SK-N-SH (cell line): ENCODE measurements around the gene LARGE2. TPM values are rescaled to one million over a fixed set of nuclear protein-coding genes. Genes with fewer than 3 reads are reported as not detected.

Experiments used
- CTCF ChIA-PET: fragments of 300-600, 350-600 bp; formaldehyde crosslinking; extraction: SDS; loops from one replicate; lab custom pipeline; 2021; lab: Yijun Ruan, JAX
- POLR2A ChIA-PET: fragments of 350-600 bp; sonication (Branson Sonifier 250); formaldehyde crosslinking; extraction: SDS; loops from one replicate; lab custom pipeline; 2020; ENCODE audit warnings: antibody characterized with exemption, inconsistent platforms; lab: Yijun Ruan, JAX
- DNase-seq: peaks from one replicate; pipeline ENCODE4 v3.0.0; 2012
- H2AFZ ChIP-seq: fragments of 200-600 bp; sonication (generic); 2 replicates; pipeline ENCODE4 v1.8.1; 2016; ENCODE audit warnings: antibody characterized with exemption, mild to moderate bottlenecking, low read depth
- H3F3A ChIP-seq: fragments of 200-600 bp; sonication (generic); replicated peaks from 2 replicates; pipeline ENCODE3; 2016; ENCODE audit warnings: antibody characterized with exemption, mild to moderate bottlenecking; ENCODE audit not compliant: insufficient read depth
- H3K27ac ChIP-seq, 2 experiments: fragments of 200-500 bp in 1 of 2; fragments of 200-600 bp in 1 of 2; sonication (Bioruptor generic) in 1 of 2; sonication (generic), shearing (Covaris generic) in 1 of 2; 2 replicates each; pipeline versions ENCODE4 v1.5.1 to v1.6.1; 2014 to 2016; ENCODE audit warnings: low read depth in 2 of 2, inconsistent platforms in 1 of 2, low read length in 1 of 2, mild to moderate bottlenecking in 1 of 2, mixed read lengths in 1 of 2
- H3K27me3 ChIP-seq: fragments of 200-600 bp; sonication (generic), shearing (Covaris generic); 2 replicates; pipeline ENCODE4 v1.6.1; 2016; ENCODE audit warnings: mixed run types; ENCODE audit not compliant: insufficient read depth
- H3K36me3 ChIP-seq, 2 experiments: fragments of 200-500 bp in 1 of 2; fragments of 200-600 bp in 1 of 2; sonication (Bioruptor generic) in 1 of 2; sonication (generic) in 1 of 2; replicated peaks in 1 of 2; 2 replicates each; pipeline versions ENCODE3 to v1.5.1; 2014 to 2016; ENCODE audit warnings: low read length in 1 of 2, mild to moderate bottlenecking in 1 of 2; ENCODE audit not compliant: insufficient read depth in 2 of 2, control insufficient read depth in 1 of 2
- H3K4me1 ChIP-seq, 2 experiments: fragments of 200-500 bp in 1 of 2; fragments of 200-600 bp in 1 of 2; sonication (Bioruptor generic) in 1 of 2; sonication (generic), shearing (Covaris generic) in 1 of 2; 2 replicates each; pipeline versions ENCODE4 v1.5.1 to v1.6.1; 2014 to 2016; ENCODE audit warnings: low read depth in 1 of 2, low read length in 1 of 2, mixed run types in 1 of 2; ENCODE audit not compliant: insufficient read depth in 2 of 2, control insufficient read depth in 1 of 2
- H3K4me2 ChIP-seq: fragments of 200-600 bp; sonication (generic), shearing (Covaris generic); 2 replicates; pipeline ENCODE4 v1.6.1; 2017; ENCODE audit warnings: mixed run types
- H3K4me3 ChIP-seq, 2 experiments: fragments of 200-500 bp in 1 of 2; fragments of 200-600 bp in 1 of 2; sonication (Bioruptor generic) in 1 of 2; sonication (generic), shearing (Covaris generic) in 1 of 2; 2 replicates each; pipeline versions ENCODE4 v1.5.1 to v1.8.1; 2014 to 2016; ENCODE audit warnings: low read depth in 2 of 2, inconsistent platforms in 1 of 2, low read length in 1 of 2, mild to moderate bottlenecking in 1 of 2, mixed read lengths in 1 of 2, moderate library complexity in 1 of 2
- H3K79me2 ChIP-seq: fragments of 200-600 bp; sonication (generic); 2 replicates; pipeline ENCODE4 v1.8.1; 2017; ENCODE audit warnings: mild to moderate bottlenecking; ENCODE audit not compliant: insufficient read depth
- H3K9ac ChIP-seq: fragments of 200-600 bp; sonication (generic); 2 replicates; pipeline ENCODE4 v1.6.1; 2017; ENCODE audit warnings: mixed run types
- H3K9me2 ChIP-seq: fragments of 200-600 bp; sonication (generic); 2 replicates; pipeline ENCODE4 v1.6.1; 2017; ENCODE audit warnings: mixed run types
- H3K9me3 ChIP-seq: fragments of 200-600 bp; sonication (generic); 2 replicates; pipeline ENCODE4 v1.6.1; 2017; ENCODE audit warnings: mixed run types, mild to moderate bottlenecking, moderate library complexity
- H4K20me1 ChIP-seq: fragments of 200-600 bp; sonication (generic); 2 replicates; pipeline ENCODE4 v1.6.1; 2017; ENCODE audit warnings: mild to moderate bottlenecking, mixed run types; ENCODE audit not compliant: insufficient read depth
- CHD2 ChIP-seq: fragments of 150-350 bp; IDR thresholded peaks from 2 replicates; pipeline ENCODE4 v1.6.1; 2018; ENCODE audit warnings: low read length; ENCODE audit not compliant: partially characterized antibody
- EP300 ChIP-seq, 2 experiments: IDR thresholded peaks; 2 replicates each; pipeline versions ENCODE4 v1.4.0 to v1.6.1; 2012; ENCODE audit warnings: borderline replicate concordance in 1 of 2, low read depth in 1 of 2, low read length in 1 of 2
- FOXJ3 ChIP-seq: sonication (generic); formaldehyde crosslinking; IDR thresholded peaks from 2 replicates; pipeline ENCODE4 v1.5.1; 2020; ENCODE audit warnings: mild to moderate bottlenecking, missing genetic modification reagents
- GABPA ChIP-seq: IDR thresholded peaks from 2 replicates; pipeline ENCODE4 v1.4.0; 2012; ENCODE audit warnings: low read depth, mild to moderate bottlenecking
- GATA2 ChIP-seq: sonication (generic); formaldehyde crosslinking; IDR thresholded peaks from 2 replicates; pipeline ENCODE4 v1.5.0; 2020; ENCODE audit warnings: mild to moderate bottlenecking, missing genetic modification reagents
- MEF2A ChIP-seq: IDR thresholded peaks from 2 replicates; pipeline ENCODE4 v1.4.0; 2012; ENCODE audit warnings: low read depth, borderline replicate concordance
- MXI1 ChIP-seq: IDR thresholded peaks from 2 replicates; pipeline ENCODE4 v1.6.1; 2012; ENCODE audit warnings: mild to moderate bottlenecking, low read depth, low read length, improper control_type of control experiment
- NFIC ChIP-seq: IDR thresholded peaks from 2 replicates; pipeline ENCODE4 v1.4.0; 2012; ENCODE audit warnings: borderline replicate concordance
- NRF1 ChIP-seq: IDR thresholded peaks from 2 replicates; pipeline ENCODE4 v1.6.1; 2012; ENCODE audit warnings: low read depth, mild to moderate bottlenecking, low read length
- RFX5 ChIP-seq: IDR thresholded peaks from 2 replicates; pipeline ENCODE4 v1.6.1; 2012; ENCODE audit warnings: mild to moderate bottlenecking, improper control_type of control experiment, low read length
- RXRA ChIP-seq: IDR thresholded peaks from 2 replicates; pipeline ENCODE4 v1.4.0; 2012; ENCODE audit warnings: low read depth, mild to moderate bottlenecking, borderline replicate concordance
- TEAD4 ChIP-seq: IDR thresholded peaks from 2 replicates; pipeline ENCODE4 v1.4.0; 2012; ENCODE audit warnings: mild to moderate bottlenecking, borderline replicate concordance; ENCODE audit not compliant: insufficient read depth
- WGBS: methylation state at CpG from one replicate; pipeline ENCODE4 v1.1.6; 2017; ENCODE audit warnings: low lambda C conversion rate; 5-methylcytosine and 5-hydroxymethylcytosine counted together
- polyA plus RNA-seq, 3 experiments: library from polyadenylated mRNA; depleted of rRNA; stranded (reverse); fragments of >200 nt; gene quantifications; 2 replicates each; pipeline ENCODE4 v1.2.3, GENCODE V29; 2012
- TF ChIP-seq, protein P1 (sequence below): fragments of 150-350 bp; IDR thresholded peaks from 2 replicates; pipeline ENCODE4 v1.6.1; 2017; ENCODE audit warnings: antibody characterized with exemption, low read length, low read depth, borderline replicate concordance
- TF ChIP-seq, protein P2 (sequence below): IDR thresholded peaks from 2 replicates; pipeline ENCODE4 v1.4.0; 2012; ENCODE audit warnings: low read depth, borderline replicate concordance
- TF ChIP-seq, protein P3 (sequence below): IDR thresholded peaks from 2 replicates; pipeline ENCODE4 v1.4.0; 2012; ENCODE audit warnings: low read depth, borderline replicate concordance
- TF ChIP-seq, protein P4 (sequence below): IDR thresholded peaks from 2 replicates; pipeline ENCODE4; 2012
- TF ChIP-seq, protein P5 (sequence below): IDR thresholded peaks from 2 replicates; pipeline ENCODE4 v1.4.0; 2012; ENCODE audit warnings: low read depth

The LARGE2 gene
- polyA plus RNA-seq, 1 of the 3 experiments (the other 2 are of a cell fraction): 2.4 TPM

DNA sequence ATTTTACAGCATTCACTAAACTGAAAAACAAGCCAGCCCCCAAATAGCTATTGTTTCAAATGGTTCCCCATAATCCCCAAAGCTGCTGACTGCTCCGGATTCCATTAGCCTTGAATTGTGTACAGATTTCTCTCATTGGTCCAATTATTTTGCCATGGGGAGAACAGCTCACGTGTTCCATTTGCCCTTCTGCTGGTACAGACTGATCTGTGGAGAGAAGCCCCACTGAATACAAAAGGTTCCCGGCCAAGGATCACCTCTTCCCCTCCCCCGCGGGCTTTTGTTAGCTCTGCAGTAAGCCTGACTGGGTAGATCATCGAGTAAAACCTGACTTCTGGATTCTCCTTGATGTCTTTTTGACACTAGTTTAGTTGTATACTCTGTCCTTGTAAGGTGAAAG, 46.1 kb upstream of the LARGE2 start:
- no peak for TF ChIP-seq GABPA
- TF ChIP-seq, protein P1, sequence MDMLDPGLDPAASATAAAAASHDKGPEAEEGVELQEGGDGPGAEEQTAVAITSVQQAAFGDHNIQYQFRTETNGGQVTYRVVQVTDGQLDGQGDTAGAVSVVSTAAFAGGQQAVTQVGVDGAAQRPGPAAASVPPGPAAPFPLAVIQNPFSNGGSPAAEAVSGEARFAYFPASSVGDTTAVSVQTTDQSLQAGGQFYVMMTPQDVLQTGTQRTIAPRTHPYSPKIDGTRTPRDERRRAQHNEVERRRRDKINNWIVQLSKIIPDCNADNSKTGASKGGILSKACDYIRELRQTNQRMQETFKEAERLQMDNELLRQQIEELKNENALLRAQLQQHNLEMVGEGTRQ: no peak
- TF ChIP-seq, protein P2, sequence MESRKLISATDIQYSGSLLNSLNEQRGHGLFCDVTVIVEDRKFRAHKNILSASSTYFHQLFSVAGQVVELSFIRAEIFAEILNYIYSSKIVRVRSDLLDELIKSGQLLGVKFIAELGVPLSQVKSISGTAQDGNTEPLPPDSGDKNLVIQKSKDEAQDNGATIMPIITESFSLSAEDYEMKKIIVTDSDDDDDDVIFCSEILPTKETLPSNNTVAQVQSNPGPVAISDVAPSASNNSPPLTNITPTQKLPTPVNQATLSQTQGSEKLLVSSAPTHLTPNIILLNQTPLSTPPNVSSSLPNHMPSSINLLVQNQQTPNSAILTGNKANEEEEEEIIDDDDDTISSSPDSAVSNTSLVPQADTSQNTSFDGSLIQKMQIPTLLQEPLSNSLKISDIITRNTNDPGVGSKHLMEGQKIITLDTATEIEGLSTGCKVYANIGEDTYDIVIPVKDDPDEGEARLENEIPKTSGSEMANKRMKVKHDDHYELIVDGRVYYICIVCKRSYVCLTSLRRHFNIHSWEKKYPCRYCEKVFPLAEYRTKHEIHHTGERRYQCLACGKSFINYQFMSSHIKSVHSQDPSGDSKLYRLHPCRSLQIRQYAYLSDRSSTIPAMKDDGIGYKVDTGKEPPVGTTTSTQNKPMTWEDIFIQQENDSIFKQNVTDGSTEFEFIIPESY: no peak
- no peak for TF ChIP-seq MXI1
- TF ChIP-seq RXRA: no peak
- TF ChIP-seq, protein P3, sequence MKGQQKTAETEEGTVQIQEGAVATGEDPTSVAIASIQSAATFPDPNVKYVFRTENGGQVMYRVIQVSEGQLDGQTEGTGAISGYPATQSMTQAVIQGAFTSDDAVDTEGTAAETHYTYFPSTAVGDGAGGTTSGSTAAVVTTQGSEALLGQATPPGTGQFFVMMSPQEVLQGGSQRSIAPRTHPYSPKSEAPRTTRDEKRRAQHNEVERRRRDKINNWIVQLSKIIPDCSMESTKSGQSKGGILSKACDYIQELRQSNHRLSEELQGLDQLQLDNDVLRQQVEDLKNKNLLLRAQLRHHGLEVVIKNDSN: no peak
- no peak for TF ChIP-seq CHD2
- TF ChIP-seq RFX5: no peak
- no peak for TF ChIP-seq TEAD4
- no peak for TF ChIP-seq EP300 (IDR thresholded peaks at IDR 0.05; ENCODE audit: borderline replicate concordance in 1 of 2, low read depth in 1 of 2, low read length in 1 of 2)
- TF ChIP-seq GATA2 (CRISPR knock-in tag): no peak
- TF ChIP-seq NFIC: no peak
- TF ChIP-seq NRF1: no peak
- TF ChIP-seq, protein P4, sequence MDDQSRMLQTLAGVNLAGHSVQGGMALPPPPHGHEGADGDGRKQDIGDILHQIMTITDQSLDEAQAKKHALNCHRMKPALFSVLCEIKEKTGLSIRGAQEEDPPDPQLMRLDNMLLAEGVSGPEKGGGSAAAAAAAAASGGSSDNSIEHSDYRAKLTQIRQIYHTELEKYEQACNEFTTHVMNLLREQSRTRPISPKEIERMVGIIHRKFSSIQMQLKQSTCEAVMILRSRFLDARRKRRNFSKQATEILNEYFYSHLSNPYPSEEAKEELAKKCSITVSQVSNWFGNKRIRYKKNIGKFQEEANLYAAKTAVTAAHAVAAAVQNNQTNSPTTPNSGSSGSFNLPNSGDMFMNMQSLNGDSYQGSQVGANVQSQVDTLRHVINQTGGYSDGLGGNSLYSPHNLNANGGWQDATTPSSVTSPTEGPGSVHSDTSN: no peak
- no peak for TF ChIP-seq MEF2A
- TF ChIP-seq, protein P5, sequence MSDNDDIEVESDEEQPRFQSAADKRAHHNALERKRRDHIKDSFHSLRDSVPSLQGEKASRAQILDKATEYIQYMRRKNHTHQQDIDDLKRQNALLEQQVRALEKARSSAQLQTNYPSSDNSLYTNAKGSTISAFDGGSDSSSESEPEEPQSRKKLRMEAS: no peak
- TF ChIP-seq FOXJ3 (CRISPR knock-in tag): no peak
- Histone ChIP-seq H3K9me3 (no peaks in the 10 kb centered on the region), H3K27ac (no peak overlapping the region), H3K9ac (no peak overlapping the region), H4K20me1 (peaks cover 9% of the 10 kb centered on the region), H3K4me3 (no peak overlapping the region), H3K4me1 (peaks cover 30 to 40% of the 10 kb centered on the region in 2 experiments), H3K9me2 (no peaks in the 10 kb centered on the region), H2AFZ (no peak overlapping the region), H3K36me3 (peaks cover 22 to 35% of the 10 kb centered on the region in 2 experiments), H3K27me3 (no peaks in the 10 kb centered on the region), H3F3A (peaks cover 35% of the 10 kb centered on the region), H3K79me2 (no peaks in the 10 kb centered on the region), H3K4me2 (no peak overlapping the region)
- WGBS: 75% methylated on average over 6 of the region's 6 CpGs
- ChIA-PET POLR2A (no interaction called here), CTCF (interaction anchor here (0.6 to 1.7 kb wide), 6 partner anchors 31 to 185 kb away, joined by 3 to 6 read pairs (median 4); no protein-coding TSS in a partner anchor)
- DNase-seq: no peak
